Activated naive CD8-positive, alpha-beta T cell treated with anti-CD3 and anti-CD28 coated beads for 36 hours (primary cell): ENCODE data around the gene MYOG. TPM values are rescaled to one million over a fixed set of nuclear protein-coding genes. Genes with fewer than 3 reads are reported as not detected.

ENCODE experiments used
- DNase-seq: peaks from one replicate; pipeline ENCODE4 v3.0.0; 2021
- H3K27ac Mint-ChIP-seq: one replicate; pipeline ENCODE4 v1.8.0; 2022; ENCODE audit warnings: mild to moderate bottlenecking, moderate library complexity, mixed read lengths
- H3K27me3 Mint-ChIP-seq: one replicate; pipeline ENCODE4 v1.8.0; 2022; ENCODE audit warnings: mild to moderate bottlenecking, mixed read lengths
- H3K36me3 Mint-ChIP-seq: one replicate; pipeline ENCODE4 v1.8.0; 2021; ENCODE audit warnings: mild to moderate bottlenecking, mixed read lengths
- H3K4me1 Mint-ChIP-seq: one replicate; pipeline ENCODE4 v1.8.0; 2021; ENCODE audit warnings: mixed read lengths
- H3K4me3 Mint-ChIP-seq: one replicate; pipeline ENCODE4 v1.8.0; 2022; ENCODE audit warnings: mild to moderate bottlenecking, moderate library complexity, mixed read lengths
- H3K9me3 Mint-ChIP-seq: one replicate; pipeline ENCODE4 v1.8.0; 2022; ENCODE audit warnings: mixed read lengths
- total RNA-seq, 2 experiments: library from RNA; stranded (reverse); gene quantifications; one replicate each; pipeline ENCODE4 v1.2.3, GENCODE V29; 2021

MYOG gene
- total RNA-seq, 2 experiments from 2014 or later, result not detected

GRCh38 chr1:203052601-203053000 lies 33.2 kb downstream of the MYOG start:
- Mint-ChIP-seq H3K27ac (no peak overlapping the region), H3K36me3 (peaks cover 6% of the 10 kb centered on the region), H3K9me3 (no peaks in the 10 kb centered on the region), H3K4me3 (no peak overlapping the region), H3K27me3 (no peaks in the 10 kb centered on the region), H3K4me1 (no peaks in the 10 kb centered on the region)
- no peak for DNase-seq

GRCh38 chr1:203051841-203052324 lies 33.9 kb downstream of the MYOG start:
- Mint-ChIP-seq H3K9me3 (no peaks in the 10 kb centered on the region), H3K36me3 (peaks cover 6% of the 10 kb centered on the region), H3K27me3 (no peaks in the 10 kb centered on the region), H3K27ac (no peak overlapping the region), H3K4me3 (no peak overlapping the region), H3K4me1 (no peaks in the 10 kb centered on the region)
- DNase-seq, result no peak

- Mint-ChIP-seq H3K27ac (no peak overlapping the region), H3K4me3 (no peak overlapping the region), H3K9me3 (no peaks in the 10 kb centered on the region), H3K36me3 (peaks cover 3% of the 10 kb centered on the region), H3K4me1 (no peaks in the 10 kb centered on the region), H3K27me3 (no peaks in the 10 kb centered on the region)
- no peak for DNase-seq
Observed at GRCh38 chr1:203050826-203051225, 35.0 kb downstream of the MYOG start.

- Mint-ChIP-seq H3K4me1 (no peaks in the 10 kb centered on the region), H3K27me3 (no peaks in the 10 kb centered on the region), H3K27ac (no peak overlapping the region), H3K9me3 (no peaks in the 10 kb centered on the region), H3K4me3 (no peak overlapping the region), H3K36me3 (peaks cover 3% of the 10 kb centered on the region)
- DNase-seq, result no peak
Observed at GRCh38 chr1:203049576-203050180, 36.1 kb downstream of the MYOG start.

GRCh38 chr1:203049077-203049476 lies 36.7 kb downstream of the MYOG start:
- Mint-ChIP-seq H3K27me3 (no peaks in the 10 kb centered on the region), H3K36me3 (peaks cover 3% of the 10 kb centered on the region), H3K9me3 (no peaks in the 10 kb centered on the region), H3K4me3 (no peak overlapping the region), H3K4me1 (no peaks in the 10 kb centered on the region), H3K27ac (no peak overlapping the region)
- no peak for DNase-seq

- Mint-ChIP-seq H3K9me3 (no peaks in the 10 kb centered on the region), H3K36me3 (peaks cover 3% of the 10 kb centered on the region), H3K4me3 (no peak overlapping the region), H3K27me3 (no peaks in the 10 kb centered on the region), H3K4me1 (no peaks in the 10 kb centered on the region), H3K27ac (no peak overlapping the region)
- DNase-seq, result no peak
Observed at GRCh38 chr1:203048555-203049051, 37.2 kb downstream of the MYOG start.

GRCh38 chr1:203048086-203048485 lies 37.7 kb downstream of the MYOG start:
- Mint-ChIP-seq H3K36me3 (peaks cover 3% of the 10 kb centered on the region), H3K27ac (no peak overlapping the region), H3K9me3 (no peaks in the 10 kb centered on the region), H3K27me3 (no peaks in the 10 kb centered on the region), H3K4me3 (no peak overlapping the region), H3K4me1 (no peaks in the 10 kb centered on the region)
- DNase-seq, result no peak

GRCh38 chr1:203046984-203047630 lies 38.7 kb downstream of the MYOG start:
- Mint-ChIP-seq H3K27ac (no peak overlapping the region), H3K27me3 (no peaks in the 10 kb centered on the region), H3K4me3 (no peak overlapping the region), H3K9me3 (no peaks in the 10 kb centered on the region), H3K4me1 (no peaks in the 10 kb centered on the region), H3K36me3 (peaks cover 3% of the 10 kb centered on the region)
- DNase-seq, result no peak

GRCh38 chr1:203045821-203046594 lies 39.8 kb downstream of the MYOG start:
- peaks cover 3% of the 10 kb centered on the region for H3K36me3 Mint-ChIP-seq
- no peaks in the 10 kb centered on the region for H3K27me3 Mint-ChIP-seq
- no peak overlapping the region for H3K4me3 Mint-ChIP-seq
- no peaks in the 10 kb centered on the region for H3K9me3 Mint-ChIP-seq
- no peak overlapping the region for H3K27ac Mint-ChIP-seq
- H3K4me1 Mint-ChIP-seq, result no peaks in the 10 kb centered on the region
- no peak for DNase-seq

GRCh38 chr1:203045336-203045735 lies 40.5 kb downstream of the MYOG start:
- no peak for DNase-seq
- Mint-ChIP-seq H3K27ac (no peak overlapping the region), H3K4me1 (no peaks in the 10 kb centered on the region), H3K4me3 (no peak overlapping the region), H3K27me3 (no peaks in the 10 kb centered on the region), H3K9me3 (no peaks in the 10 kb centered on the region), H3K36me3 (peaks cover 3% of the 10 kb centered on the region)

- Mint-ChIP-seq H3K36me3 (peaks cover 3% of the 10 kb centered on the region), H3K27ac (no peak overlapping the region), H3K4me1 (no peaks in the 10 kb centered on the region), H3K4me3 (no peak overlapping the region), H3K9me3 (no peaks in the 10 kb centered on the region), H3K27me3 (no peaks in the 10 kb centered on the region)
- no peak for DNase-seq
Observed at GRCh38 chr1:203044546-203045250, 41.1 kb downstream of the MYOG start.

- peaks cover 2% of the 10 kb centered on the region for H3K4me1 Mint-ChIP-seq
- H3K9me3 Mint-ChIP-seq, result no peaks in the 10 kb centered on the region
- DNase-seq, result no peak
Observed at GRCh38 chr1:203043830-203044545, 41.8 kb downstream of the MYOG start.

GRCh38 chr1:203041351-203041932 lies 44.4 kb downstream of the MYOG start:
- H3K9me3 Mint-ChIP-seq, result no peaks in the 10 kb centered on the region
- peaks cover 2% of the 10 kb centered on the region for H3K4me1 Mint-ChIP-seq
- no peak overlapping the region for H3K4me3 Mint-ChIP-seq
- H3K36me3 Mint-ChIP-seq, result no peaks in the 10 kb centered on the region
- peaks cover 5% of the 10 kb centered on the region for H3K27me3 Mint-ChIP-seq
- DNase-seq, result no peak
- H3K27ac Mint-ChIP-seq, result no peak overlapping the region

More at GRCh38 chr1:203043830-203044545, 41.8 kb downstream of the MYOG start:
- Mint-ChIP-seq H3K27ac (no peak overlapping the region), H3K4me3 (no peak overlapping the region), H3K36me3 (peaks cover 3% of the 10 kb centered on the region), H3K27me3 (peaks cover 5% of the 10 kb centered on the region)
